CD4-positive, alpha-beta T cell treated with Interleukin-4 for 1 hour (primary cell): ENCODE data around the gene SIGLEC9.

ENCODE experiments used
- DNase-seq, 2 donors: peaks; one replicate each; pipeline ENCODE4 v3.0.0-alpha.2; 2020 to 2022

Gene SIGLEC9

DNA sequence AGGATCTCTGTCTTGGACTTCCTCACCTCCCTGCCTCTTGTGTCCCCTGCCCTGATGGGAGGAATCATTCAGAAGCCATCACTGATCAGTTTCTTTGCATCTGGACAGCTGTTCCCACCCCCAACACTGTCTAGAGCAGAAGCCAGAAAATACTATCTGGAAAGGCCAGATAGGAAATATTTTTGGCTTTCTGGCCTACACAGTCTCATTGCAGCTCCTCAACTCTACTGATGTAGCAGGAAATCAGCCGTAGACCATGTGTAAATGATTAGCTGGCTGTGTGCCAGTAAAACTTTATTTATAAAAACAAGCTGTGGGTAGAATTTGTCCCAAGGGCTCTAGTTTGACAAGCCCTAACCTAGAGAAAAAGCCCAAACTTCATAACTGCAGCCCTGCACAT is 23.0 kb downstream of the SIGLEC9 start:
- no peak for DNase-seq

- DNase-seq, result no peak
These were observed 23.9 kb downstream of the SIGLEC9 start for GRCh38 chr19:51148580-51148979.

DNA sequence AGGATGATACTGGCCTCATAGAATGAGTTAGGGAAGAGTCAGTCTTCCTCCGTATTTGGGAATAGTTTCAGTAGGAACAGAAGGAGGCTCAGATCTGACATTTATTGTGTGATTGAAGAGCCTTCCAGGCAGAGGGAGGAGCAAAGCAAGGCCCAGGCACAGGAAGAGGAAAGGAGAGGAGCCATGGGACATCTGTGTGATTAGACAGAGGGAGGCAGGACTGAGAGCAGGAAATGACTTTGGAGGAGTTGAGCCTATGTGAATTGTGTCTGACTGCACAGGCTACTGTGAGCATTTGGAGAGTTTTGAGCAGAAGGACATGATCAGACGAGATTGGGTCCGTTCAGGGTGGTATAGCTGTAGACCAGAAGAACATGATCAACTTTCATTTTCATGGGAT is 25.9 kb downstream of the SIGLEC9 start:
- DNase-seq, result no peak

DNA sequence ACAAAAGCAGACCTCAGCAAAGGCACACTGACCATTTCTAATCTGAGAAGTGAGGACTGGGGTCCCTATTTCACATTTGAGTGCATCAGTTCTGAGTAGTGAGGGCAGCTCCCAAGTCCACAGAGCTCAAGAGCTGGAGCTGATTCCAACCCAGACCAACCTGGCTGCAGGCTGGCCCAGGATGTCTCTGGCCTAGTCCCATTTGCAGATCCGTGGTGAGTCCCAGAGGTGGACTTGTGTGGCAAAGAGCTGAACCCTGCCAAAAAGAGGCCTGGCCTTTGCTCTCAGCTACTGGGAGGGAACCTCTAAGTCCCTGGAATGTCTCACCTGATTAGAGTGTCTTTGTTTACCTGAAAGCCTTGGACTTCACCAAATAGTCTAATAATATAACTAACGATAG is 32.0 kb downstream of the SIGLEC9 start:
- no peak for DNase-seq

GRCh38 chr19:51157265-51157664 is 32.6 kb downstream of the SIGLEC9 start:
- DNase-seq, result no peak

GRCh38 chr19:51158474-51159129 is 33.9 kb downstream of the SIGLEC9 start:
- DNase-seq, result peak; percentile 69 to 72

DNA sequence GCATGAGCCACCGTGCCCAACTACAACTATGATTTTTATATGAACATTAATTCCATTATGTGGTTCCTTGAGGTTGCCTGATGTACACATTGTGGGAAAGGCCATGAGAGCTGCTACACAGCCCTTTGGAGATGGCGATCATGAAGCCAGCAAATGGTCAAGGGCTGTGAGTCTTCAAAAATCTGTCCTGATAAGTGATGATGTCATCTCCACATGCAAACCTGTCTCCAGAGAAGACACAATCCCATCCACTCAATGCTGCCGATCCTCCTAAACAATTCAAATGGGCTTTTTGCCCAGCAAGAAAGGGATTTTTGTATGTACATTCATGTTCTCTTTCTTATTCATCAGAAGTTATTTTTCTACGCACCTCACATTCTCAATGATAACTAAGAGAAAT is 35.0 kb downstream of the SIGLEC9 start:
- no peak for DNase-seq

DNA sequence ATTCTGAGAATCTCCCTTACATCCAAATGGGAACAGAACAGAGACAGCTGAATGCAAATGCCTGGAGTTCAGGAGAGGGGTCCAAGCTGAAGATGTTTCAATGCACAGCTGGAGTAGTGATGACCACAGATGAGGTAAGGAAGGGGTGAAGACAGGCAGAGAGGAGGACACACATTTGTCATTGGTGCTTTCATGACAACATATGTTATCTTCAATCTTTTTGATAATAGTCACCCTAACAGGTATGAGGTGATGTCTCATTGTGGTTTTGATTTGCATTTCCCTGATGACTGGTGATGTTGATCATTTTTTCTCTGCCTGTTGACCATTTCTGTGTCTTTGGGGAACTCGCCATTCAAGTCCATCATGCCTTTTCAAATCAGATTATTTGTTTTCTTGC is 36.6 kb downstream of the SIGLEC9 start:
- DNase-seq, result no peak

DNA sequence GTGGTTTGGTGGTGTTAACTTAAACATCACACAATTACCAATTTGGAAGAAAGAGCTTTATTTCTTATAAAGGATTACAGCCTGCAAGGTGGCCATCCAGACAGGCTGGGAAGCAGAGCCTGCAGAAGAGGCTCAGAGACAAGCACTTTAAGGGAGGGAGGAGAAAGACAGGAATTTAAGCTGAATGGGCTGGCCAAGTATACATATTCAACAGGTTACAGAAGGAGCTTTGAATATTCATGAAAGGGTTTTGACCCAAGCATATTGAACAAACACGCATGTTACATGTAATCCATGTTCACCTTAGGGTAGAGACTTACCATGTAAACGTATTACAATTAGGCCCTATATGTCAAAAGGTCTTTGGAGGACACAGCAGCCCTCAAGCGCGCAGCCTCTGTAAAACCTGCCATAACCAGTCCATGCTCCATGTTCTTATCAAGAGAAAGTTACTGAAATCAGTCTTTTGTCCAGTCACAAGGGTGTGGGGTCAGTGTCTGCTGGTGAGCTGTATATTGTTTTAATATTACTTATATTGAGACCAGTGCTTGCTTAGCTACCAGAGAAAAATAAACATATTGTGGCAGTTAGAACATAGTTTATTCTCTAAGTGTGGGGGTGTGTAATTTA is 37.3 kb downstream of the SIGLEC9 start:
- no peak for DNase-seq

- no peak for DNase-seq
These were observed 38.6 kb downstream of the SIGLEC9 start for GRCh38 chr19:51163257-51163656.

DNA sequence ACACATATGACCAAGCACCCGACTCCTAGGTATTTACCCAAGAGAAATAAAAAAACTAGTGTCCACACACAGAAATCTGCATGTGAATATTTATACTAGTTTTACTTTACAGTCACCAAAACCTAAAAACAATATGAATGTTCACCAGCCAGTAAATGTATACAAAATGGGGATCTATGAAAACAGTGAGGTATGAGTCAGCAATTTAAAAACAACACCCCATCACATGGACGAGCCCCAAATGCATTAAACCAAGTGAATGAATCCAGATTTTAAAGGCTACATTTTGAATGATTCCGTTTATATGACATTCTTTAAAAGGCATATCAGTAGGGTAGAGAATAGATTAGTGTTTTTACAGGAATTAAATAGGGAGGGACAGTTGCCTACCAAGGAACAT is 39.5 kb downstream of the SIGLEC9 start:
- no peak for DNase-seq

GRCh38 chr19:51166846-51167490 is 42.3 kb downstream of the SIGLEC9 start:
- DNase-seq, result peak; percentile 42 to 62

DNA sequence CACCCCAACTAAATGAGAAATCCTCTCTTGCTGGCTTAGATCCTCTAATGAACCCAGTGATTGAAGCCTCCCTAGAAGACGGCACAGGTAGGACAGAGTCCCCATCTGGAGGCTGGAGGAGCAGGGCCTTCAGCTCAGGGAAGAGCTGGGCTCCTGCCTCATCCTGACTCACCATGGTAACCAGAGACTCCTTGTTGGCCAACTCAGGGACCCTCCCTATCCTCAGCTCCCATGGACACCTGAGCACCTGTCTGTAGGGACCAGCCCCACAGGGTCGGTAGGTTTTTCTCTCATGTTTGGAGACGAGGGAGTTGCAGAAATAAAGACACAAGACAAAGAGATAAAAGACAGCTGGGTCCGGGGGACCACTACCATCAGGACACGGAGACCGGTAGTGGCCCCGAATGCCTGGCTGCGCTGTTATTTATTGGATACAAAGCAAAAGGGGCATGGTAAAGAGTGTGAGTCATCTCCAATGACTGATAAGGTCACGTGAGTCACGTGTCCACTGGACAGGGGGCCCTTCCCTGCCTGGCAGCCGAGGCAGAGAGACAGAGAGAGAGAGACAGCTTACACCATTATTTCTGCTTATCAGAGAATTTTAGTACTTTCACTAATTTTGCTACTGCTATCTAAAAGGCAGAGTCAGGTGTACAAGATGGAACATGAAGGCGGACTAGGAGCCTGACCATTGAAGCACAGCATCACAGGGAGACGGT is 44.0 kb downstream of the SIGLEC9 start:
- DNase-seq, result no peak

DNA sequence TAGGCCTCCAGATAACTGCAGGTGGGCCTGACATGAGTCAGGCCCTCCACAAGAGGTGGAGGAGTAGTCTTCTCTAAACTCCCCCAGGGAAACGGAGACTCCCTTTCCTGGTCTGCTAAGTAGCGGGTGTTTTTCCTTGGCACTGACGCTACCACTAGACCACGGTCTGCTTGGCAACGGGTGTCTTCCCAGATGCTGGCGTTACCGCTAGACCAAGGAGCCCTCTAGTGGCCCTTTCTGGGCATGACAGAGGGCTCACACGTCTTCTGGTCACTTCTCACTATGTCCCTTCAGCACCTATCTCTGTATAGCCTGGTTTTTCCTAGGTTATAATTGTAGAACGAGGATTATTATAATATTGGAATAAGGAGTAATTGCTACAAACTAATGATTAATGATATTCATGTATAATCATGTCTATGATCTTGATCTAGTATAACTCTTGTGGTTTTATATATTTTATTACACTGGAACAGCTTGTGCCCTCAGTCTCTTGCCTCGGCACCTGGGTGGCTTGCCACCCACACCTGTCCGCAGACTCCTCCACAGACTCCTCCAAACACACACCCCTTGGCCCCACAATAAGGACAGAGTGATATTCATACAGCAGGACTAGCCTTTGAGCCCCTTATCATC is 44.7 kb downstream of the SIGLEC9 start:
- peak; percentile 69 to 70 for DNase-seq

- DNase-seq, result no peak
These were observed 47.5 kb downstream of the SIGLEC9 start for GRCh38 chr19:51172223-51172622.

- no peak for DNase-seq
These were observed 49.0 kb downstream of the SIGLEC9 start for GRCh38 chr19:51173681-51174080.

DNA sequence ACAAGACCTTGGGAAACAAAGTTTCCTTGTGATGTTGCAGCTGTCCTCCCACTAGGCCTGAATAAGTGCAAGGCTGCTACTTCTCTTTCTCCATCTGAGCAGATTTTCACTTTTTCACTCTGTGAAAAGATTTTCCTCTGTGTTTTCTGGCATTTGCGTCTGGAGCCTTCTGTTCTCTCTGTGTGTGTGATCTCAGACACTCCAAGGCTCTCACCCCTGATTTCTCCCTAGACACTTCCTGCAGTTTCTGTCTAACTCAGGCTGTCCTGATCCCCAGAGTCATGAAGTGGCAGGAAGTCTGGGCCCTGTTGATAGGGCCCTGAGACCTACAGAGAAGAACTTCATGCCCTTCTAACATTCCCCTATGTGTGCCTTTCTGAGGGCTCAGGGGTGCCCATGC is 54.5 kb downstream of the SIGLEC9 start:
- DNase-seq, result no peak
